SW 1271 (cell line): ENCODE measurements around the gene FHIP2A.
"Not testable (repeated sequence)": the region's sequence is repeated elsewhere in the genome, so short reads cannot be mapped to it uniquely, and the experiment has no call there.

Experiments used
- DNase-seq, 2 experiments: peaks; one replicate each; lab custom pipeline; 2025; lab: John Stamatoyannopoulos, UW

Gene FHIP2A, protein sequence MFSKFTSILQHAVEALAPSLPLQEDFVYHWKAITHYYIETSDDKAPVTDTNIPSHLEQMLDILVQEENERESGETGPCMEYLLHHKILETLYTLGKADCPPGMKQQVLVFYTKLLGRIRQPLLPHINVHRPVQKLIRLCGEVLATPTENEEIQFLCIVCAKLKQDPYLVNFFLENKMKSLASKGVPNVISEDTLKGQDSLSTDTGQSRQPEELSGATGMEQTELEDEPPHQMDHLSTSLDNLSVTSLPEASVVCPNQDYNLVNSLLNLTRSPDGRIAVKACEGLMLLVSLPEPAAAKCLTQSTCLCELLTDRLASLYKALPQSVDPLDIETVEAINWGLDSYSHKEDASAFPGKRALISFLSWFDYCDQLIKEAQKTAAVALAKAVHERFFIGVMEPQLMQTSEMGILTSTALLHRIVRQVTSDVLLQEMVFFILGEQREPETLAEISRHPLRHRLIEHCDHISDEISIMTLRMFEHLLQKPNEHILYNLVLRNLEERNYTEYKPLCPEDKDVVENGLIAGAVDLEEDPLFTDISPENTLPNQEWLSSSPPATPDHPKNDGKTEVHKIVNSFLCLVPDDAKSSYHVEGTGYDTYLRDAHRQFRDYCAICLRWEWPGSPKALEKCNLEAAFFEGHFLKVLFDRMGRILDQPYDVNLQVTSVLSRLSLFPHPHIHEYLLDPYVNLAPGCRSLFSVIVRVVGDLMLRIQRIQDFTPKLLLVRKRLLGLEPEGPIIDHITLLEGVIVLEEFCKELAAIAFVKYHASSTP

DNA sequence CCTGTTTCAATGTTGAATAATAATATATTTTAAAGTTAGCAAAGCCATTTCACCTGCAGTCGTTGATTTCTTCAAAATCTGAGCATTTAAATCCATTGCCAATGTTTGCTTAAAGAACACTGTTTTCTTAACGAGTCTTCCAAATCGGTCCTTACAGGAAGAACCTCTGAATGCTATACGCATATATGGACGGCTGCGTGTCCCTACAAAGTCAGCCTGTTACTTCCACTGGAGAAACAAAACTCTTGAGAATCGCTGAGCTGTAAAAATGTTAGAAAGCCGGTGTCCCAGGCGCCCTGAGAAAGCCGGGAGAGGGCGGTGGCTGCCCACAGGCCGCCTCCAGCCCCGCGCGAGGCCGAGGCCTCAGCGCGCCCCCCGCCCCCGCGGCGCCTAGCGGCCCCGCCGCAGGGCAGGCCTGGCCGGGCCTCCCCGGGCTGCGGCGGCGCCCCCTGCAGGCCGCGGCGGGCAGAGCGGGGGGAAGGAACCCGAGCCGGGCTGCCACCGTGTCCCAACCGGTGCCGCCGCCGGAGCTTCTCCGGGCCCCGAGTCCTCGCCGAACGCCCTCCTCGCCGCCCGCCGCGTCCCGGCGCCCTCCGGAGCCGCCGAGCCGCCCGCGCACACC is at the start of gene FHIP2A:
Gene FHIP2A (plus strand): TSS at position 488 of the 622 bp plus-strand sequence. CDS start 299 bp downstream, outside the sequence.
- peak; percentile 35 to 46 for DNase-seq

DNA sequence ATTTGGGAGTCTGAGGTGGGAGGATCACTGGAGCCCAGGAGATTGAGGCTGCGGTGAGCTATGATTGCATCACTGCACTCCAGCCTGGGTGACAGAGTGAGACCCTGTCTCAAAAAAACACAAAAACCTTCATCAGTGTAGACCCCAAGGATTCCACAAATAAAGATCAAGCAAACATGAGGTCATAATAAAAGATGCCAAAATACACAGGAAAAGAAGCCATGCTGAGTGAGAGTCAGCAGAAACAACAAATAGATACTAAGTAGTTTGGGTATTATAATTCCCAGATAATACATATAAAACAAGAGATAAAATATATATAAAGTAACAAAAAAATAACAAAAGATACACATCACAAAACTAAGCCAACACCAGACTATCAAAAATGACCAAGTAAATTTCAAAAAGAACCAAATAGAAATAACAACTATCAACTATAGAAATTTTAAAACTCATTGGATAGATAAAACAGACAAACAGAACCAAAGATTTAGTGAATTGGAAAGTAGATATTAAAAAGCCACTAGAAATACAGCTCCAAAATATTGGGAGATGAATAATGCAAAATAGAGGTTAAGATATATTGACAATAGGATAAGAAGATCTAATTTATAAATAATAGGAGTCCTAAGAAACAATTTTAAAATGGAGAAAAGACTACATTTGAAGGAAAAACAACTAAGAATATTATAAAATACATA is 48.9 kb upstream of the FHIP2A start:
- DNase-seq = no peak

DNA sequence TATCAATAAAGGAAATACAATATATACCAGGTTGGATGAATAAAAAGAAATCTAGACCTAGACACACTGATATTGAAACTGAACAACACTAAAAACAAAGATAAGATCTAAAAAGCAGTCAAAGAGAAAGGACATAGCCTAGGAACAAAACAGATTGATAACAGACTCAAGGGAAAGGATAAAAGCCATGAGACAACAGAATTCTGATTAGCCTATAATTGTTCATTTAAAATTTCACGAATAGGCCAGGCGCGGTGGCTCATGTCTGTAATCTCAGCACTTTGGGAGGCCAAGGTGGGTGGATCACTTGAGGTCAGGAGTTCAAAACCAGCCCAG is 48.4 kb upstream of the FHIP2A start:
- no peak for DNase-seq

DNA sequence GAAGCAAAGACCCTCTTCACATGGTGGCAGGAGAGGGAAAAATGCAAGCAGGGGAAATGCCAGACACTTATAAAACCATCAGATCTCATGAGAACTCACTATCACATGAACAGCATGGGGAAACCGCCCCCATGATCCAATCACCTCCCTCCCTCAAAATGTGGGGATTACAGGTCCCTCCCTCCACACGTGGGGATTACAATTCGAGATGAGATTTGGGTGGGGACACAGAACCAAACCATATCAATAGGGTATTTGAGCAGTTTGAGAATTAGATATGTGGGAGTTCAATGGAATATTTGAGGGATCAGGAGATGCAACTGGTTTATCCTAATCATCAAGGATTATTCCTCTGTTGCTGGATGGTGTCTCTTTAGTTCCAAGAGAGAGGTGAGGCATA is 46.5 kb upstream of the FHIP2A start:
- DNase-seq = not testable (repeated sequence)

DNA sequence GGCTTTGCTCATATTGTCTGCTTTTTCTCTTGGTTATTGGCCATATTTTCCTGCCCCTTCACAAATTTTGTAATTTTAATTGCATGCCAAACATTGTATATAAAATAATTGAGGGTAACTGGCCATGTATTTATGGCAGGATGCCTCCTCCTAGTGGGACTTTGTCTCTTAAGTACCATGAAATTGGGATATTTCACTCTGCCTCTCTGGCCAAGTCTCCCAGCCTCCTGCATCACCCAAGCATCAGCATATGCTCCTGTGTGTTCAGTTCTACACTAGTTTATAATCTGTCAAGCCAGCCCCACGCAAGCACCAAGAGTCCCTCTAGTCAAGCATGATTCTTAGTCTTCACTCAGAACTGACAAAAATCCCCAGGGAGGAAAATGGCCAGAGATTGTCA is 44.2 kb upstream of the FHIP2A start:
- no peak for DNase-seq

DNA sequence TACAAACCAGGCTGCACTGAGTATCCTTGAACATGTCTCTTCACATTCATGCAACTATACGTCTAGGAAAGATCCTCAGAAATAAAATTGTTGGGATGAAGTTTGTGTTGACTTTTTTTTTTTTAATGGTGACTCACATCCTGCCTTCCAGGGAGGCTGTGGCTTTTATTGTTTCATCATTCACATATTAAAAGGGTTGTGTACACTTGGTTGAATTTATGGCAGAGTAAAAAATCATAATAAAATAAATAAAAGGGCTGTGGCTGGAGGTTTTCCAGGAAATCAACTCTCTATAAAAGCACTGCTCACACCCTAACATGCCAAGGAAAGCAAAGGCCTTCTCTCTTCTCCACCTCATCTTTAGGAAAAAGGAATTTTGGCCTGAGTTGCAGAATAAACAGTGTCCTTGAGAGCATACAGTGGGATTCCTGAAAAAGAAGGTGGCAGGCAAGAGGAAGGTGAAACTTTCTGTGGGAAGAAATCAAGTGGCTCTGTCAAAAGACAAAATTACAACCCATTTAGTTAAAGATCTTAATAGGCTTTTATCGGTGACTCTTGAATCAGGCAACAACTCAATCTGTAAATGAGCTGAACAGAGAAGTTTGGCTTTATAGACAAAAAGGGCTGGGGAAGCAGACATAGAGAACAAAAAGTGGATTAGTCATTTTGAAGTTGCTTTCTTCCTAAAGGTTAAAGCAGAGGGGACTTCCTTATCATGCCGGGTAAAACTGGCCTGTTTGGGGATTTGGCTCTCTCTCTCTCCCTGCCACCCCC is 41.6 kb upstream of the FHIP2A start:
- DNase-seq = peak in 1 of 2 experiments; percentile 56

DNA sequence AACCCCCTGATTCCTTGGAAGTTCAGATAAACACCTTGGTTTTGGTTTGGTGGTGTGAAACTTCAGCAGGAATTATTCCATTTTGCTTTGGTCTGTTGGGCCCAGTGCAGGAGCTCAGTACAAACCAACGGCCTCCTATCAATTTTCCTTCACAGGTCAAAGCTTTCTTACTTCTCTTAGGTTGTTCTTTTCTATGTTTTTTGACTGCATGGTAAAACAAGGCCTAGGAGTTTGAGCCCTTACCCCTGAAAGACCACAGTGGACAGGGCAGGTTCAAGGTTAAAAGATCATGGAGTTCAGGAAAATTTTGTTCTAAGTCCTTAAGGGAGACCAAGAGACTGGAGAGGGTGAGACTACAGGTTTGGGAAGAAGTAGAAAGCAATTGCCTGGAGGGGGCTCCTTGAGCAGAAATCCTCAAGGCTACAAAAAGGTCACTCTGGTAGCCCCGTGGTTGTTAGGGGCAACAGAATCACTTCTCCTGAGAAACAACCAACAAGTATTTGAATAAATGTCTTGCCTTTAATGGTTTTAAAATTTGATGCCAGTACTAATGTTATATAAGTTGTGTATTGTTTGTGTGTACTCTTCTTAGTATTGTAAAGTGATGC is 40.9 kb upstream of the FHIP2A start:
- no peak for DNase-seq

DNA sequence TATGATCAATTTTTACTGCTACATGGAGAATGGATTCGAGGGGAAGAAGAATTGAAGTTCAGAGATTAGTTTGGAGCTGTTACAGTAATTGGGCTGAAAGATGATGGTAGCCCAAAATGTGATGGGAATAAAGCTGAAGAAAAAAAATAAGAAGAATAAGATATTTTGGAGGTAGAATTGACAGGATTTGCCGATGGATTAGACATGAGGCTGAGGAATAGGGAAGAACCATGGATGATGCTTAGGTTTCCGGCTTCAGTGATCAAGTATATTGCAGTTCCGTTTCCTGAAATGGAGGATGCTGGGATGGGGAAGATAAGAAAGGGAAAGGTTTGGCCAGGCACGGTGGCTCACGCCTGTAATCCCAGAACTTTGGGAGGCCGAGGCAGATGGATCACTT is 38.9 kb upstream of the FHIP2A start:
- DNase-seq = no peak

DNA sequence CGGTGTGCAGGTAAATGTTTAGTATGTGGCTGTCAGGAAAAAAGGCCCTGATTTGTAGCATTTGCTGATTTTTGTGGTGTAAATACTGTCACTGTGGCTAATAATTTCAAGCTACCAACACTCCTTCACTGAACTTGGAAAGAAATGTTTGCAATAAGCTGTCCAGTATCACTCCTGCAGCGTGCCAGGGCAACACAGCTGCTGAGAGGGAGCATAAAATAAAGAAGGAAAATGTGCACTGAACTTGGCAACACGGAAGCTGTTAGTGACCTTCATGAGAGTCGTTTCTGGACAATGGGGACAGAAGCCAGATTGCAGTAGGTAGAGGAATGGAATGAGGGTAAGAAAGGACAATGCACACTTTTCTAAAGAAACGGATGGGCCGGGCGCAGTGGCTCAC is 37.9 kb upstream of the FHIP2A start:
- DNase-seq = no peak

DNA sequence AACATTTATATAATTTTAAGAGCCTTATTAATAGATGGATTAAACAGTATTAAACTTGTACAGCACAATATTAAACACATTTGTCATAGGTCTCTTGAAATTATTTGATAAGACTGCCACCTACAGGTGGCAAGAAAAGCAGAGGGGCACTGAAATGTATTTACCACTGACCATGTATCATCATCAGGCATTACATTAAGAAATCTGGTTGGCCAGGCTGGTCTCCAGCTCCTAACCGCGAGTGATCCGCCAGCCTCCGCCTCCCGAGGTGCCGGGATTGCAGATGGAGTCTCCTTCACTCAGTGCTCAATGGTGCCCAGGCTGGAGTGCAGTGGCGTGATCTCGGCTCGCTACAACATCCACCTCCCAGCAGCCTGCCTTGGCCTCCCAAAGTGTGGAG is 35.1 kb upstream of the FHIP2A start:
- DNase-seq = peak in 1 of 2 experiments; percentile 59

DNA sequence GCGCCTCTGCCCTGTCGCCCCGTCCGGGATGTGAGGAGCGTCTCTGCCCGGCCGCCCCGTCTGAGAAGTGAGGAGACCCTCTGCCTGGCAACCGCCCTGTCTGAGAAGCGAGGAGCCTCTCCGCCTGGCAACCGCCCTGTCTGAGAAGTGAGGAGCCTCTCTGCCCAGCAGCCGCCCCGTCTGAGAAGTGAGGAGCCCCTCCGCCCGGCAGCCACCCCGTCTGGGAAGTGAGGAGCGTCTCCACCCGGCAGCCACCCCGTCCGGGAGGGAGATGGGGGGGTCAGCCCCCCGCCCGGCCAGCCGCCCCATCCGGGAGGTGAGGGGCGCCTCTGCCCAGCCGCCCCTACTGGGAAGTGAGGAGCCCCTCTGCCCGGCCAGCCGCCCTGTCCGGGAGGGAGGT is 34.4 kb upstream of the FHIP2A start:
- not testable (repeated sequence) for DNase-seq

DNA sequence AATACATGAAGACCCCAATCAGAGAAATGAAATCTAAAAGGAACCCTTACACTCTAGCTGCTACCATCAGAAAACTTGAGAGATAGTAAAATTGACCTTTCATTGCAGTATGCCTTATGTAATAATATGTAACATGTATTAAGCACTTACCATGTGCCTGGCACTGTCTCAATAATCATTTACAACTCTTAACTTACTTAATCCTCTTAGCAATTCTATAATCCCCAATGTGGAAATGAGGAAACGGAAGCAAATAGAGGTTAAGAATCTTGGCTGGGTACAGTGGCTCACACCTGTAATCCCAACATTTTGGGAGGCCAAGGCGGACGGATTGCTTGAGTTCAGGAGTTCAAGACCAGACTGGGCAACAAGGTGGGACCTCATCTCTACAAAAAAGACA is 29.8 kb upstream of the FHIP2A start:
- DNase-seq = no peak

DNA sequence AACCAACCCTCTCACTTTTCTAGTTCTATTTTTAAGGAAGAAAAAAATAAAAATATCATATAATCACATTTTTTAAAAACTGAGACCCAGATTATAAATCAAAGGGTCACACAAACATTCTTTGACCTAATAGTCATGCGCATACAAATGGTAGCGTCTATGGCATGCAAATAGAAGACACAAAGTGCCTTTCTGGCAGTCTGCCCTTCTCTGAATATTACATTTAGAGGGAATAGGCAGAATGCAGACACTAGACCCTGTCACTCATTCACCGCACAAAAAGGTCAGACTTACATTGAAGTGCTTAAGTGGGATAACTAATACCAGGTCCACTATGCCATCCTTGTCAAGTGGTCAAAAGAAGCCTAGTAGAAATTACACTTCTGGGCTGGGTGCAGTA is 26.5 kb upstream of the FHIP2A start:
- DNase-seq = no peak

DNA sequence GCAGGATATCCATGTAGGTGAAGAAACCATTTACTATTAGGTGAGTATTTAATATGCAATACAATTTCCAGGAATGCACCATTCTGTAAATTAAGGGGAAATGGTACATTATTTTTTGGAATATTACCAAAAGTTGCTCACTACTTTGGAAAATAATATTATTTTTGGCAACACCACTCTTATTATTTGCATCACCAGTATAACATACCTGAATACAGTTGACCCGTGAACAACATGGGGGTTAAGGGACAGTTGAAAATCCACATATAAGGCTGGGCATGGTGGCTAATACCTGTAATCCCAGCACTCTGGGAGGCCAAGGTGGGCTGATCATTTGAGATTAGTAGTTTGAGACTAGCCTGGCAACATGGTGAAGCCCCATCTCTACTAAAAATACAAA is 21.2 kb upstream of the FHIP2A start:
- DNase-seq = no peak

DNA sequence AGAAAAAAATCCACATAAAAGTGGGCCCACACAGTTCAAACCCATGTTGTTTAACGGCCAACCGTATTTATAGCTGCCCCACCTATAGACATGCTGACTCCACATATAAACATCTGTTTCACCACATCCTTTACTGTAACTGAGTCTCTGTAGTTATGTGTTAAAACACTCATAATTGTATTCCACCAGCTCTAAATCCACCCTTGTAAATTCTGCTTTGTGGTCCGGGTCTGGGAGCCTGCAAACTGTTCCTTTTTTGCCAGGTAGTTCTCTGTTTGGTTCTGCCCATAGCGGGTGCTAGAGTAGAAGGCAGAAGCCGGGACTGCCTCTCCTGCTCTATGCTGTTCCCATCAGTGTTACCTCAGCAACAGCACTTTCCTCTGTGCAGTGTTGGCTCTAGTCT is 20.2 kb upstream of the FHIP2A start:
- no peak for DNase-seq

DNA sequence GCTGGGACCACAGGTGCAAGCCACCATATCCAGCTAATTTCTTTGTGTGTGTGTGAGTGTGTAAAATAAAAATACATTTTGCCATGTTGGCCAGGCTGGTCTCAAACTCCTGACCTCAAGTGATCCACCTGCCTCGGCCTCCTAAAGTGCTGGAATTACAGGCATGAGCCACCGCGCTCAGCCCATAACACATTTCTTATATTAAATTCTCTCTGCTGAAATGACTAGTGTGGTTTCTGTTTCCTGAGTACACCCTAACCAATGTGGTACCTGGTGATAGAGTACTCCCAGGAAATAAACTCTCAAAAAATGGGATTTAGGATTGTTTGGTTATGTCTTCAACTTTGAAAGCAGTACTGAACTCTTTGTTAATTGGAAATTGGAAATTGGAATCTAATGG is 19.4 kb upstream of the FHIP2A start:
- no peak for DNase-seq

DNA sequence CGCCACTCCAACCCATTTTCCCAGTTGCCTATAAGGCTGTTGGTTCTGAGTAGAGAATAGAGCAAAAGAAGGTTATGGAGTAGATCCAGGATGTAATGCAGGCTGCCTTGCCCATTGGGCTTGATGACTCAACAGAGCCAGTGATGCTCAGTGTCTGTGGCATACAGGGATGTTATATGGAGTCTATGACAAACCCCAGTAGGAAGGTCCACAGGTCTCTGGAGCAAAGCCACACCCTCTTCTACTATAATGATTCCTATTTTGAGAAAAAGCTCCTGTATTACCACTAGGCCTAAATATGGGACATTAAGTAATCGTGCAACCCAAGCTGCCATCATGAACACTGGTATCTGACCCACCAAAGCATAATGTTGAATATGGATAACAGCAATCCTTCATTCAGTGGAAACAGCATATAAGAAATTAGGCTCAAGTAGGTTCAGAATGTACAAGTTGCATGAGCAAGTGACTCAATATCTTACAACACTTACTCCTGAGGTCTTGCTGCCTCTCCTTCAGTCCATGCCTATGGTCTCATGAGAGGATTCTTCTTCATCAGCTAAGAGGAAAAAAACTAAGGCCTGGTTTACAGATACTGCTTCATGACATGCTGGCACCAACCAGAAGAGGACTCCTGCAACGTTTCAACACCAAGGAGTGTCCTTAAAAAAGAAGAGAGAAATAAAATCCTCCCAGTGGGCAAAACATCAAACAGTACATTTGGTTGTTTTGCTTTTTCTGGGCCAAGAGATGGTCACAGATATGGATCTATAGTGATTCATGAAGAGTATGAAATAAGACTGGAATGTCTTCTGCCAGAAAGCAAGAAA is 14.8 kb upstream of the FHIP2A start:
- no peak for DNase-seq

DNA sequence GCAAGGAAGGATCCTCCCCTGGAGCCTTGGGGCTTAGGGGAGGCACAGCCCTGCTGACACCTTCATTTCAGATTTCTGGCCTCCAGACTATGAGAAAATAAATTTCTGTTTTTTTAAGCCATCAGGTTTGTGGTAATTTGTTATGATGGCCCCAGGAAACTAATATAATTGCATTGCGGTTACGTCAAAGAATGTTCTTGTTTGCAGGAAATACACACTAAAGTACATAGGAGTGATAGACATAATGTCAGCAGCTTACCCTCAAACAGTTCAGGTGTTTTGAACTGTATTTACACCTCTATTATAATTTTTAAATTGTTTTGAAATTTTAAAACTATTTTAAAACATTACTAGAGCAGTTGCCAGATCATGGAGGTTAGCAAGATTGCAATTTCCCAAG is 12.6 kb upstream of the FHIP2A start:
- DNase-seq = no peak

DNA sequence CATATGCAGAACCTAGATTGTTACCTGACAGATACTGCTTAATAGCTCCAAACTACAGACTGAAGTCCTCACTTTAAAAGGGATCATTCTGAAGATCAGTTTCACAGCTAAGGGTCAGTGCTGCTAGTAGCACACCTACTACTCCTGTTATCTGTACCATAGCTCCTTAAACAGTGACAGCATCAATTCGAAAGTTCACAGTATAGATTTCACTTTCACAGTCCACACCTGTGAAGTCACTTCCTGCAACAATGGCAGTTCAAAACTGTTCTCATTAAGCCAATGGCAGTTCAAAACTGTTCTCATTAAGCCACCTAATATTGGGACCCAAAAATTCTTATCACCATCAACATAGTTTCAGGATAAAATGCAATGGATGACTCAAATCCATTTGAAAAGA is 10.7 kb upstream of the FHIP2A start:
- no peak for DNase-seq

DNA sequence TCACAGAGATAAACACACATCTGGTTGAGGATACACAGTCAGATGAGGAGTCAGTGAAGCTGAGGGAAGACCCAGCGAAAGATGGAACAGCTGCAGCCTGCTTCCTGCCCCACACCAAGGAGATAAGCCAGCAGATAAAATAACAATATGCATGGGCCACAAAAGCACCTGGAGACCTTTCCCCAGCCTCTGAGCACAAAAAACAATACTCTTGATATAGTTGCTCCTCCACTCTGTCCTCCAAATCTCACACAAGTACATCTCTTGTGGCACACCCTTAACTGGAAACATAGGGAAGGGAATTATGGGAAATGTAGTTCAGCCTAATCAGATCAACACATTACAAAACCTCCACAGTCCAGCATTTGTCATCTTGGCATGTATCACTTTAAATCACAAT is 9.7 kb upstream of the FHIP2A start:
- no peak for DNase-seq
